ENCODE results near the gene ATIC. TPM values are rescaled to one million over a fixed set of nuclear protein-coding genes. Genes with fewer than 3 reads are reported as not detected.

The ATIC gene
- polyA plus RNA-seq, 3 donors = 20.8 to 32.3 (median 21.6) TPM

GRCh38 chr2:215338883-215339679 is 27.2 kb downstream of the ATIC start:
- Histone ChIP-seq H3K79me2 (ENCODE audit: insufficient read depth, low read length) (no peaks in the 10 kb centered on the region), H3K9me3 (replicated peaks in 1 of 2; ENCODE audit: control insufficient read depth in 1 of 2, insufficient read depth in 1 of 2, low read length in 2 of 2) (no peaks in the 10 kb centered on the region), H3K27me3 (ENCODE audit: control insufficient read depth in 2 of 2, insufficient read depth in 2 of 2, low read length in 2 of 2) (no peaks in the 10 kb centered on the region), H3K36me3 (replicated peaks in 1 of 2; ENCODE audit: control insufficient read depth in 1 of 2, insufficient read depth in 2 of 2, low read length in 2 of 2) (peaks cover 67 to 91% of the 10 kb centered on the region in 2 donors), H3K4me2 (replicated peaks; ENCODE audit: extremely low read depth, low read length, poor library complexity, severe bottlenecking) (no peak overlapping the region), H3K4me3 (replicated peaks in 1 of 3; ENCODE audit: low read depth in 2 of 3, low read length in 3 of 3) (no peak overlapping the region), H3K4me1 (ENCODE audit: control insufficient read depth in 1 of 2, insufficient read depth in 2 of 2, low read length in 2 of 2) (no peaks in the 10 kb centered on the region), H3K27ac (ENCODE audit: low read depth in 1 of 2, low read length in 2 of 2) (no peak overlapping the region), H3K9ac (ENCODE audit: insufficient read depth, low read length, poor library complexity, severe bottlenecking) (no peak overlapping the region), H4K20me1 (ENCODE audit: insufficient read depth, low read length) (no peaks in the 10 kb centered on the region), H2AFZ (ENCODE audit: insufficient read depth, low read depth, low read length, poor library complexity, severe bottlenecking) (no peak overlapping the region)
- Mint-ChIP-seq H3K4me3 (no peak overlapping the region), H3K27ac (peak overlapping the region in 2 of 7 donors; percentile 32 to 40), H3K27me3 (ENCODE audit: low read depth in 3 of 3) (peaks cover 0 to 2% (median 0%) of the 10 kb centered on the region in 3 donors), H3K4me1 (no peaks in the 10 kb centered on the region), H3K36me3 (peaks cover 80 to 85% of the 10 kb centered on the region in 2 donors), H3K9me3 (peaks cover 0 to 2% (median 0%) of the 10 kb centered on the region in 7 donors)
- DNase-seq = no peak
- TF ChIP-seq CTCF (IDR thresholded peaks at IDR 0.05) = no peak
- WGBS (ENCODE audit: insufficient coverage) = 100% methylated on average over 4 of the region's 7 CpGs
- intact Hi-C loops (cut with micrococcal nuclease) = no loop called here

- Histone ChIP-seq H3K9me3 (replicated peaks in 1 of 2; ENCODE audit: control insufficient read depth in 1 of 2, insufficient read depth in 1 of 2, low read length in 2 of 2) (no peaks in the 10 kb centered on the region), H3K27ac (ENCODE audit: low read depth in 1 of 2, low read length in 2 of 2) (no peak overlapping the region), H3K4me1 (ENCODE audit: control insufficient read depth in 1 of 2, insufficient read depth in 2 of 2, low read length in 2 of 2) (peaks cover 0 to 7% of the 10 kb centered on the region in 2 donors), H3K36me3 (replicated peaks in 1 of 2; ENCODE audit: control insufficient read depth in 1 of 2, insufficient read depth in 2 of 2, low read length in 2 of 2) (peaks cover 39 to 68% of the 10 kb centered on the region in 2 donors), H3K9ac (ENCODE audit: insufficient read depth, low read length, poor library complexity, severe bottlenecking) (no peak overlapping the region), H3K4me2 (replicated peaks; ENCODE audit: extremely low read depth, low read length, poor library complexity, severe bottlenecking) (no peak overlapping the region), H4K20me1 (ENCODE audit: insufficient read depth, low read length) (no peaks in the 10 kb centered on the region), H3K79me2 (ENCODE audit: insufficient read depth, low read length) (no peaks in the 10 kb centered on the region), H3K27me3 (ENCODE audit: control insufficient read depth in 2 of 2, insufficient read depth in 2 of 2, low read length in 2 of 2) (no peaks in the 10 kb centered on the region), H3K4me3 (replicated peaks in 1 of 3; ENCODE audit: low read depth in 2 of 3, low read length in 3 of 3) (no peak overlapping the region), H2AFZ (ENCODE audit: insufficient read depth, low read depth, low read length, poor library complexity, severe bottlenecking) (no peak overlapping the region)
- Mint-ChIP-seq H3K4me1 (peaks cover 10% of the 10 kb centered on the region), H3K4me3 (no peak overlapping the region), H3K36me3 (peaks cover 69 to 70% of the 10 kb centered on the region in 2 donors), H3K27me3 (ENCODE audit: low read depth in 3 of 3) (no peaks in the 10 kb centered on the region), H3K9me3 (no peaks in the 10 kb centered on the region), H3K27ac (peak overlapping the region in 3 of 7 donors; percentile 15 to 42 (median 24))
- TF ChIP-seq CTCF (IDR thresholded peaks at IDR 0.05) = no peak
- intact Hi-C loops (cut with micrococcal nuclease) = no loop called here
- DNase-seq = no peak
These were observed 36.0 kb downstream of the ATIC start for GRCh38 chr2:215347878-215348277.
